ENCODE results near the gene SORCS1.

SORCS1 gene

GRCh38 chr10:106917452-106918055 lies 247.0 kb downstream of the SORCS1 start:
- H3K4me3 ChIP-seq (ENCODE audit: low read depth, low read length): no peak overlapping the region
- H3K4me1 ChIP-seq: no peaks in the 10 kb centered on the region
- no peak overlapping the region for H3K9ac ChIP-seq
- no peak for TF ChIP-seq CTCF (IDR thresholded peaks at IDR 0.05)
- no peaks in the 10 kb centered on the region for H3K9me3 ChIP-seq (ENCODE audit: control insufficient read depth, low read length)
- H3K36me3 ChIP-seq (ENCODE audit: control insufficient read depth, insufficient read depth, low read length): no peaks in the 10 kb centered on the region
- no peak overlapping the region for H3K27ac ChIP-seq
- no peak overlapping the region for H2AFZ ChIP-seq
- H3K4me2 ChIP-seq (ENCODE audit: low read length): no peak overlapping the region
- no peaks in the 10 kb centered on the region for H3K27me3 ChIP-seq (ENCODE audit: control insufficient read depth, insufficient read depth, low read length)
- no peaks in the 10 kb centered on the region for H3K79me2 ChIP-seq

GRCh38 chr10:106914016-106914415 lies 250.5 kb downstream of the SORCS1 start:
- Histone ChIP-seq H3K27me3 (ENCODE audit: control insufficient read depth, insufficient read depth, low read length) (no peaks in the 10 kb centered on the region), H3K36me3 (ENCODE audit: control insufficient read depth, insufficient read depth, low read length) (no peaks in the 10 kb centered on the region), H3K9ac (no peak overlapping the region), H2AFZ (no peak overlapping the region), H3K79me2 (no peaks in the 10 kb centered on the region), H3K4me1 (no peaks in the 10 kb centered on the region), H3K9me3 (ENCODE audit: control insufficient read depth, low read length) (no peaks in the 10 kb centered on the region), H3K27ac (no peak overlapping the region), H3K4me2 (ENCODE audit: low read length) (no peak overlapping the region), H3K4me3 (ENCODE audit: low read depth, low read length) (no peak overlapping the region)
- no peak for TF ChIP-seq CTCF (IDR thresholded peaks at IDR 0.05)

GRCh38 chr10:106913348-106913747 lies 251.2 kb downstream of the SORCS1 start:
- Histone ChIP-seq H3K4me3 (ENCODE audit: low read depth, low read length) (no peak overlapping the region), H3K4me1 (no peaks in the 10 kb centered on the region), H3K9me3 (ENCODE audit: control insufficient read depth, low read length) (no peaks in the 10 kb centered on the region), H2AFZ (no peak overlapping the region), H3K27me3 (ENCODE audit: control insufficient read depth, insufficient read depth, low read length) (no peaks in the 10 kb centered on the region), H3K27ac (no peak overlapping the region), H3K79me2 (no peaks in the 10 kb centered on the region), H3K36me3 (ENCODE audit: control insufficient read depth, insufficient read depth, low read length) (no peaks in the 10 kb centered on the region), H3K9ac (no peak overlapping the region), H3K4me2 (ENCODE audit: low read length) (no peak overlapping the region)
- no peak for TF ChIP-seq CTCF (IDR thresholded peaks at IDR 0.05)

GRCh38 chr10:106911096-106911495 lies 253.4 kb downstream of the SORCS1 start:
- Histone ChIP-seq H3K4me3 (ENCODE audit: low read depth, low read length) (no peak overlapping the region), H3K4me1 (no peaks in the 10 kb centered on the region), H3K9me3 (ENCODE audit: control insufficient read depth, low read length) (no peaks in the 10 kb centered on the region), H3K27me3 (ENCODE audit: control insufficient read depth, insufficient read depth, low read length) (no peaks in the 10 kb centered on the region), H3K9ac (no peak overlapping the region), H3K27ac (no peak overlapping the region), H3K36me3 (ENCODE audit: control insufficient read depth, insufficient read depth, low read length) (no peaks in the 10 kb centered on the region), H2AFZ (no peak overlapping the region), H3K4me2 (ENCODE audit: low read length) (no peak overlapping the region), H3K79me2 (no peaks in the 10 kb centered on the region)
- no peak for TF ChIP-seq CTCF (IDR thresholded peaks at IDR 0.05)

- Histone ChIP-seq H3K79me2 (no peaks in the 10 kb centered on the region), H3K9ac (no peak overlapping the region), H3K36me3 (ENCODE audit: control insufficient read depth, insufficient read depth, low read length) (no peaks in the 10 kb centered on the region), H2AFZ (no peak overlapping the region), H3K9me3 (ENCODE audit: control insufficient read depth, low read length) (no peaks in the 10 kb centered on the region), H3K4me3 (ENCODE audit: low read depth, low read length) (no peak overlapping the region), H3K4me1 (no peaks in the 10 kb centered on the region), H3K27ac (no peak overlapping the region), H3K4me2 (ENCODE audit: low read length) (no peak overlapping the region), H3K27me3 (ENCODE audit: control insufficient read depth, insufficient read depth, low read length) (no peaks in the 10 kb centered on the region)
- no peak for TF ChIP-seq CTCF (IDR thresholded peaks at IDR 0.05)
Observed at GRCh38 chr10:106910666-106911065, 253.8 kb downstream of the SORCS1 start.
